GM19467 (cell line): Measurements from ENCODE around the gene TMEM178B.
"Not testable (repeated sequence)": the region's sequence is repeated elsewhere in the genome, so short reads cannot be mapped to it uniquely, and the experiment has no call there.

Experiments
- ATAC-seq: cut with Tn5 transposase; IDR thresholded peaks from one replicate; pipeline ENCODE4 v1.9.1; 2021; ENCODE audit warnings: mild to moderate bottlenecking, moderate library complexity; ENCODE audit not compliant: unreplicated experiment

The TMEM178B gene

GRCh38 chr7:141300816-141301215, 227.0 kb downstream of the TMEM178B start:
- no peak for ATAC-seq

- ATAC-seq, result no peak
Observed at GRCh38 chr7:141301544-141301943, 227.7 kb downstream of the TMEM178B start.

DNA sequence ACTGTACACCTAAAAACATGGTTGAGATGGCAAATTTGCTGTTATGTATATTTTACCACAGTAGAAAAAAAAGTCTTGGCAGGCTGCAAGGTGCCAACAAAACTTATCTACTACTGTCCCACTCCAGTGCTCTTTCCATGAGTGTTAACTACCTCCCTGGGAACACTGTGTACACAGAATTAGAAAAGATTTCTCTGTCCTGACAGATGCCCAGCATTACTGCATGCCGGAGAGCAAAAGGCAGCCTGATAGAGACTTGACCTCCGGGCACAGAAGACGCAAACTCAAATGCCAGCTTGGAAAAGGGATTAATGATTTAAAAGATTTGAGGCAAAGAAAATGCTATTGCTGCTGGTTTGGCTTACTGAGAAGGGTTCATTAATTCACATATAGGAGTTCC, 228.8 kb downstream of the TMEM178B start:
- ATAC-seq, result no peak

- ATAC-seq, result no peak
Observed at GRCh38 chr7:141304291-141304690, 230.4 kb downstream of the TMEM178B start.

DNA sequence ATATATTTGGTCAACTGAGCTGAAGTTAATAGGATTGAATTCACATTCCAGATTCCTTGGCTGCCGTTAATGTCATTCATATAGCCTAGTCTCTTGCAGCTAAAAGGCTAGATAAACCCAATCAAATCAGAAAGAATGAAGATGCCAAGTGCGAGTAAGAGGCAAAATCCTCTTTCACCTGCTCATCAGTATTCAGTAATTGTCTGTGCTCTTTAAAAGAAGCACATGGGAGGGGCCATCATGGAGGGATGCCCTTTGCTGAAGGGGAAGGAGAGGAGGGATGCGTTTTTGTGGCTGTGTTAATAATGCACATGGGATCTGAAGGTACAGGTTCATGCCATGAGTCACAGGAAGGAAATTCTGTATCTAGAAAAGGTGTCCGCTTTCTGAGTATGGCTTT, 232.2 kb downstream of the TMEM178B start:
- no peak for ATAC-seq

GRCh38 chr7:141312395-141312794, 238.5 kb downstream of the TMEM178B start:
- ATAC-seq, result no peak

DNA sequence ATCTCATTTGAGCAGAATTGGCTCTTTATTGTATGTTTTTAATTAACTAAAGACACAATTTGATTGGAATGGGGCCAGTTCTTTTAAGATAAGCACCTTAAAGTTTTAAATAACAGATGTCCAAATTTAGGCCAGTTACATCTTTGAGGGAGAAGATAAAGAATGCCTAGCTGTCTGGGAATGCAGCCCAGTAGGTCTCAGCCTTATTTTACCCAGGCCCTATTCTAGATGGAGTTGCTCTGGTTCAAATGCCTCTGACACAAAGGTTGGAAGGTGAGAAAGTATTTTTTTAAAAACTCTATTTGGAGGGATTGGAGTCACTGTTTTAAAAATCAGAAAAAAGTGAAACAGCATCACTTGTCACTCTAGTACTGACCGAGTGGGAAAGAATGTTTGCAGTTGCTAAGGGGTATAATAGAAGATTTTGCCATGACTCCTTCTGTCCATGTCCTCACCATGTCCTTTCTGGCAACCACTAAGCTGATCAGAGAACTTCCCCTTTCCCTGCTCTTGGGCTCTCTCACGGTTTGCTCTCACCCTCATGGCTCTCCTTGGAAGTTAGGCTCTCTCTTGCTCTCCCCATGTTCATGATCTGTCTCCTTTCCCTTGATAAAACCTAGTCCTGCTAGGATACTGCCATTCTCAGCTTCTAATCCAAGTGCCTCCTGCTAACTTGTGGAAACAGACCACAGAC, 239.1 kb downstream of the TMEM178B start:
- ATAC-seq, result no peak

DNA sequence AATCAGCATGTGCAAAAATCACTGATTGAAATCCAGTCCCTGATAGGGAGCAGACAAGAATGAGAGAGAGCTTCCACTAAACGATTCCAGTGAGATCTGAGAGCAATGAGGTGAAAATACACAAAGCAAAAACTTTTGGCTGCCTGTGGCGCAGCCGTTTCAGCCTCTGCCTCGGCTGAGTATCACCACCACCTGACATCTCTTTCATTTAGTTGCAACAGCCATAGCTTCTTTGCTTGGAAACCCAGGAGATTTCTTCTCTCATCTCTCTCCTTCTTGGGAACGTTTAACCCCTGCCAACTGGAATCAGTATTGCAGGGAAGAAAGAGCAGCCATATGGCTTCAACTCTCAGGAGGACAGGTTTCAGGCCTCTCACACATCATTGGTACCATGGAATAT, 240.0 kb downstream of the TMEM178B start:
- ATAC-seq, result no peak

GRCh38 chr7:141317033-141317585, 243.2 kb downstream of the TMEM178B start:
- no peak for ATAC-seq

DNA sequence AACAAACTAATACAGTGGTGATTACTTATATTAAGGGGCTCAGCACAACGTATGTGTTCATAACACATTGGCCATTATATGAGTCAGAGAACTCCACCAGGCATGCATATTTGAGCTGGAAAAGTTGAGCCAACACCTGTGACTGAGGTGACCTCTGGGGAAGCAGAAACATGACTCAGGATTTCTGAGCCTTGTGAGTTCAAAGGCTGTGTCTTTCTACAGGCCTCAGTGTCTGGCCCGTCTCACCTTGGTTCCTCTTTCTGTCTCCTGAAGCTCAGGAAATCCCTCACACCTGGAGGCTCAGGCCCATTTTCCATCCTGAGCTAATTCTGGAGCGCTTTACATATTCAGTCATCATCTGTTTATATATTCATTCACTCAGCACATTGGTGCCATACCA, 246.4 kb downstream of the TMEM178B start:
- no peak for ATAC-seq

DNA sequence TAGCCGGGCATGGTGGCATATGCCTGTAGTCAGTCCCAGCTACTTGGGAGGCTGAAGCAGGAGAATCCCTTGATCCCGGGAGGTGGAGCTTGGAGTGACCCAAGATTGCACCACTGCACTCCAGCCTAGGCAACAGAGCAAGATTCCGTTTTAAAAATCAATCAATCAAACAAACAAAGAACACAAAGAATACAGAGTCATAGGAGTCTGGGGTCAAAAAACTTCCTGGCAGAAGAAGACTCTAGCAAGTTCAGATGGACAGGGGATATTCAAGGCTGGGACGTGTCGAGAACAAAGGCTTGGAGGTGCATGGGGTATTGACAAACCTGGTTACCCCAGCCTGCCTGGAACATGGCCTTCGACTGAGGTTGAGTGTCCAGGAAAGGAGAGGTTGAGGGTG, 248.5 kb downstream of the TMEM178B start:
- no peak for ATAC-seq

DNA sequence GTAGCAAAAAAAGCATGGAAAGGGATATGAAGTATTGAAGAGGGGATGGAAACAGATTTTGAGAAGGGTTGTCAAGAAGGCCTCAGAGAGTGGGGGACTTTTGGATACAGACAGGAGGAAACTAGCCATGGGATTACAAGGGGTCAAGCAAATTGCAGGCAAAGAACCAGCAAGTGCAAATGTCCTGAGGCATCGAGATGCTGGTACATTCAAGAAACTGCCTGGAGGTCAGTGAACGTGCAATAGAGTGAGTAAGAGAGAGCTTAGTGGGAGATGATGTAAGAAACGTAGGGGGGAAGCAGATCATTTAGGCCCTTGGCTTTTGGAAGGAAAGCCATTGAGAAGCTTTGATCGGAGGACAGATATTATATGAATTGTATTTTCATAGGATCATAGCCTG, 250.0 kb downstream of the TMEM178B start:
- ATAC-seq, result no peak

GRCh38 chr7:141324870-141325269, 251.0 kb downstream of the TMEM178B start:
- ATAC-seq, result no peak

DNA sequence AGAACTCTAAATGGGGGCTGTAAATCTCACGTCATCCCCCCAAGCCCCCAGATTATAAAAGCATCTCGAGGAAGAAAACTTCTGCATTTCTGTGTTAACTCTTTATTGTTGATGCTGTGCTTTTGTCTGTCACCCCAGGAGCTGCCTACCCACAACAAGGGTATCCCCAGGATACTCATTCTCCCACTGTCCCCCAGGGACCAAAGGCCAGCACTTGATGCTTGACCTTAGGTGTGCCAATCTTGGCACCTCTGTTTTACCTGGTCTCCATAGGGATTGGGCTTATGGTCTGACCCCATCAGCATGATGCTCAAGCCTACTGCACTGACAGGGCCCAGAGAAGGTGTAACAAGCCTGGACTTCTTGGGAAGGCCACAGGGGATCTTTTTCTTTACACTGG, 251.4 kb downstream of the TMEM178B start:
- ATAC-seq, result no peak

- ATAC-seq, result no peak
Observed at GRCh38 chr7:141328290-141328689, 254.4 kb downstream of the TMEM178B start.

- not testable (repeated sequence) for ATAC-seq
Observed at GRCh38 chr7:141330285-141330684, 256.4 kb downstream of the TMEM178B start.

- ATAC-seq, result no peak
Observed at GRCh38 chr7:141333459-141333858, 259.6 kb downstream of the TMEM178B start.

GRCh38 chr7:141335164-141335563, 261.3 kb downstream of the TMEM178B start:
- no peak for ATAC-seq

GRCh38 chr7:141339603-141340002, 265.7 kb downstream of the TMEM178B start:
- ATAC-seq, result no peak

- no peak for ATAC-seq
Observed at GRCh38 chr7:141340991-141341390, 267.1 kb downstream of the TMEM178B start.

DNA sequence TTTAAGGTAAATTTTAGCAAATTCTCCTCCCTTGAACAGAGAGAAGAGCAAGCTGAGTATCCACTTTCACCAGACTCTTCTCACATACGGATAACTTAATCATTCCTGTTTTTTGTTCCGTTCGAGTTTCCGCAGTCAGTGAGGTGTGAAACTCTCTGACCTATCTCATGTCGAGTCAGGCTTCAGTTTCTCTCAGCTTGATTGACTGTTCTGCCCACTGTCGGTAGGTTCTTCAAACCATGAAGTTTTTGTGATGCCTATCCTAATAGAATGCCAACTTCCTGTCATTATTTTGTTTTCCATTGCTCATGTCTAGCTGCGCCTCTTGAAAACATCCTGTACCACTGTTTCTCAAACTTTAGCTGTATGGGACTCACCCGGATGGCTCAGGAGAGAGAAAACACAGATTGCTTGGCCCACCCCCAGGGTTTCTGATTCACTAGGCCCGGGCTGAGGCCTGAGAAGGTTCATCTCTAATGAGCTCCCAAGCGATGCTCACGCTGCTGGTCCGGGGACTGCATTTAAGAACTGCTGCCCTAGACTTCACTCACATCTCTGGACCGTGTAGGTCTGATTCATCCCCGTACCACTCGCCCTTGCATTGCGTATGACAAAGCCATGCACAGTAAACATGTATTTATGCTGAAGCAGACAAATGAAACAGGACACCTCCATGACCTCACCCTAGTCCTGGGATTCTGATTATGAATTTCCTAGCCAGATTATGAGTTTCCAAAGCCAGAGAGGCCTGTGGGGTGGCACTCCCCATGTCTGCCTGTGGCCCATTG, 269.0 kb downstream of the TMEM178B start:
- no peak for ATAC-seq
